ENCODE measurements around the gene MEGF11.

- no peak for TF ChIP-seq CTCF (IDR thresholded peaks at IDR 0.05)
- no peak for TF ChIP-seq POLR2A (IDR thresholded peaks at IDR 0.05)
These were observed 290.2 kb downstream of the MEGF11 start for GRCh38 chr15:65963358-65963757.
